ENCODE results near the gene PIGR.

PIGR gene

DNA sequence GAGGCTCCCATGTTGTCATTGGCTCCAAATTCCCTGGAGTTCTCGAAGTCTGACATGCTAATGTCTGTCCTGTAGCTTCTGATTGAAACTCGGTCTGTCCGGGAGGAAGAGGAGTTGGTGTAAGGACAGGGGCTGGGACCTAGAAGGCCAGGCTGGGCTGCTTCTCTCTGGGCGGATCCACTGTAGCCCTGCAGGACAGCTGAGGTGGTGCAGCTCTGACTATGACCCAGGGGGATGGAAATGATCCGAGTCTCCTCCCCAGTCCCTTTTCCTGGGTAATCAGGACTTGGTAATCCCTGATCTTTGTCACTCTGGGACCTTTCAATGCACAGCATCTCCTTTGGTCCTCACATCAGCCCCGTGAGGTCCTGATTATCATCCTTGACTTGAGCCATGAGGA, 14.6 kb downstream of the PIGR start:
- 94% methylated on average over 6 of the region's 6 CpGs for WGBS (ENCODE audit: insufficient coverage)
- POLR2A ChIA-PET = no interaction called here
- H3K27ac ChIP-seq (ENCODE audit: insufficient read depth in 1 of 2, low read depth in 1 of 2, low read length in 2 of 2, poor library complexity in 1 of 2, severe bottlenecking in 2 of 2) = no peak overlapping the region

DNA sequence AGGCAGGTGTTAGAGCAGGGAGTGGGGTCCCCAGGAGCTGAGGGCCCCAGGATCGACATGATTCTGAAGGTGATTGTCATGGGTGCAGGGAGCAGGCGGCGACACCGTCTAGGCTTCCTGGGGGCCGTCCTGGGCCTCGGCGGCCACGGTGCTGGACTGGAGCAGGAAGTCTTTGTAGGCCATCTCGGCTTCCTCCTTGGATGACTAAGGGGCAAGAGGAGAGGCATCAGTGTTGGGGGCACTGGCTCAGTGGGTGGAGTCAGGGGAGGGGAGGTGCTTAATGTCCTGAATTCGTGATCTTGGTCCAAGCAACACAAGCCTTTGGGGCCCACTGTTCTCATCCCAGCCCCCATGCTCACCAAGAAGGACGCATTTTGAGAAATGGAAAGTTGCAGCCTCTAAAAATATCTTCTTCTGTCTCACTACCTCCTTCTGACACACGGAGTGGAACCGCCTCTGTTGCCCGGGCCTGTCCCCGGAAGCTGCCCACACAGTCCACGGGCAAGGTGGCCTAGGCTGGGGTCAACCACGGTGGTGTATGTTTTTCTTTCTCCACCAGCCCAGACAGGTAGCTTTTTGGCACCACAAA, 16.0 kb downstream of the PIGR start:
- no peak overlapping the region for H3K27ac ChIP-seq (ENCODE audit: insufficient read depth in 1 of 2, low read depth in 1 of 2, low read length in 2 of 2, poor library complexity in 1 of 2, severe bottlenecking in 2 of 2)
- peaks cover 2 to 12% (median 8%) of the 10 kb centered on the region in 4 experiments for H3K4me1 ChIP-seq (ENCODE audit: control extremely low read depth in 1 of 4, control insufficient read depth in 4 of 4, insufficient read depth in 4 of 4, low read length in 3 of 4)
- ChIA-PET CTCF (interaction anchor here (0.8 to 10.5 kb wide), 5 partner anchors 12 to 68 kb away, joined by 3 to 220 read pairs (median 24); no protein-coding TSS in a partner anchor), POLR2A (no interaction called here)
- DNase-seq = peak in 2 of 3 donors; percentile 54 to 58
- no peaks in the 10 kb centered on the region for H3K27me3 ChIP-seq (replicated peaks in 2 of 5; ENCODE audit: control insufficient read depth in 4 of 5, insufficient read depth in 5 of 5, low read length in 4 of 5)
- no peaks in the 10 kb centered on the region for H3K9me3 ChIP-seq (ENCODE audit: control extremely low read depth in 1 of 5, control insufficient read depth in 4 of 5, insufficient read depth in 2 of 5, low read depth in 1 of 5, low read length in 4 of 5)
- 83% methylated on average over 2 of the region's 17 CpGs for WGBS (ENCODE audit: insufficient coverage)
- no peaks in the 10 kb centered on the region for H3K36me3 ChIP-seq (ENCODE audit: control insufficient read depth in 4 of 4, insufficient read depth in 4 of 4, low read length in 3 of 4)
- H3K4me3 ChIP-seq (ENCODE audit: control insufficient read depth in 1 of 7, extremely low read depth in 1 of 7, insufficient read depth in 4 of 7, low read depth in 2 of 7, low read length in 6 of 7) = no peak overlapping the region

More for the DNA sequence above, 14.6 kb downstream of the PIGR start:
- H3K27me3 ChIP-seq (replicated peaks in 2 of 5; ENCODE audit: control insufficient read depth in 4 of 5, insufficient read depth in 5 of 5, low read length in 4 of 5) = no peaks in the 10 kb centered on the region
- H3K36me3 ChIP-seq (ENCODE audit: control insufficient read depth in 4 of 4, insufficient read depth in 4 of 4, low read length in 3 of 4) = no peaks in the 10 kb centered on the region
- H3K4me3 ChIP-seq (ENCODE audit: control insufficient read depth in 1 of 7, extremely low read depth in 1 of 7, insufficient read depth in 4 of 7, low read depth in 2 of 7, low read length in 6 of 7) = no peak overlapping the region
- CTCF ChIA-PET = interaction anchor here (0.7 to 10.5 kb wide), 16 partner anchors 10 to 208 kb away, joined by 3 to 220 read pairs (median 3); partner anchors contain the start of genes FCMR, IL20 and PIGR
- H3K4me1 ChIP-seq (ENCODE audit: control extremely low read depth in 1 of 4, control insufficient read depth in 4 of 4, insufficient read depth in 4 of 4, low read length in 3 of 4) = peaks cover 2 to 11% (median 8%) of the 10 kb centered on the region in 4 experiments
- no peak for DNase-seq
- no peaks in the 10 kb centered on the region for H3K9me3 ChIP-seq (ENCODE audit: control extremely low read depth in 1 of 5, control insufficient read depth in 4 of 5, insufficient read depth in 2 of 5, low read depth in 1 of 5, low read length in 4 of 5)

DNA sequence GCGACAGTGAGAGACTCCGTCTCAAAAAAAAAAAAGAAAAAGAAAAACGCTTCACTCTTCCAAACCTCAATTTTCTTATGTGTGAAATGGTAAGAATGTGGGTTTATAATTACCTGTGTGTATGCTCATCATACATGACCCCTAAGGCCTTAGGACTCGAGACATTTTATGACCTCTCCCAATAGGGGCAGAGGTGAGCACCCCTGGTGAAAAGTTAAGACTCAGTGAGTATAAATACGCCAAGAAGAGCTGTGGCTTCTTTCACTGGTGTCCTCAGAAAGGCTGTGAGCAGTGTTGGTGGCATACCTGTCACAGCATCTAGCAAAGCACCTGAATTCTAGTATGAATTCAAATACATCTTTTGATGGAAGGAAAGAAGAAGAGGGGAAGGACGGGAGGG, 16.7 kb downstream of the PIGR start:
- ChIA-PET CTCF (interaction anchor here (1.7 to 10.5 kb wide), 2 partner anchors 18 to 54 kb away, joined by 5 to 220 read pairs; no protein-coding TSS in a partner anchor), POLR2A (no interaction called here)
- H3K9me3 ChIP-seq (ENCODE audit: control extremely low read depth in 1 of 5, control insufficient read depth in 4 of 5, insufficient read depth in 2 of 5, low read depth in 1 of 5, low read length in 4 of 5) = no peaks in the 10 kb centered on the region
- H3K4me3 ChIP-seq (ENCODE audit: control insufficient read depth in 1 of 7, extremely low read depth in 1 of 7, insufficient read depth in 4 of 7, low read depth in 2 of 7, low read length in 6 of 7) = no peak overlapping the region
- DNase-seq = no peak
- no peak overlapping the region for H3K27ac ChIP-seq (ENCODE audit: insufficient read depth in 1 of 2, low read depth in 1 of 2, low read length in 2 of 2, poor library complexity in 1 of 2, severe bottlenecking in 2 of 2)
- H3K36me3 ChIP-seq (ENCODE audit: control insufficient read depth in 4 of 4, insufficient read depth in 4 of 4, low read length in 3 of 4) = no peaks in the 10 kb centered on the region
- peaks cover 2 to 16% (median 9%) of the 10 kb centered on the region in 4 experiments for H3K4me1 ChIP-seq (ENCODE audit: control extremely low read depth in 1 of 4, control insufficient read depth in 4 of 4, insufficient read depth in 4 of 4, low read length in 3 of 4)
- 80% methylated on average over 3 of the region's 6 CpGs for WGBS (ENCODE audit: insufficient coverage)
- no peaks in the 10 kb centered on the region for H3K27me3 ChIP-seq (replicated peaks in 2 of 5; ENCODE audit: control insufficient read depth in 4 of 5, insufficient read depth in 5 of 5, low read length in 4 of 5)

DNA sequence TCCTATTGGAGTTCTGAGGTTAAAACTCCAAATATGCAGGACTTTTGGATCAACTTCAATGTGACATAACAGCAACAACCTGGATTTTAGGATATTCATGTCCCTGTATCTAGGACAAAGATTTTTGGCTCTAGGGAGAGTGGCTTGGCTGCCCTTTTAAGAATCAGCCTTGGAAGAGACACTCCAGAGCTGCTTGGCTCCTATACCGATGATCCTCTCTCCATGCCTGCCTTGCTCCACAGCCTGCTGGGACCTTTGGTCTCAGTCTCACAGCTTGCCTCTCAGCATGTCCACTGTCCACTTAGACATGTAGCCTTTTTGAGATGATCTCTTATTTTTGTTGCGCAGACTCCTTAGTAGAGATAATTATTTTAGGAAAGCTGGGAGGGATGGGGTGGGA, 20.0 kb downstream of the PIGR start:
- Histone ChIP-seq H3K27me3 (replicated peaks in 2 of 5; ENCODE audit: control insufficient read depth in 4 of 5, insufficient read depth in 5 of 5, low read length in 4 of 5) (no peaks in the 10 kb centered on the region), H3K9me3 (ENCODE audit: control extremely low read depth in 1 of 5, control insufficient read depth in 4 of 5, insufficient read depth in 2 of 5, low read depth in 1 of 5, low read length in 4 of 5) (no peaks in the 10 kb centered on the region), H3K4me3 (ENCODE audit: control insufficient read depth in 1 of 7, extremely low read depth in 1 of 7, insufficient read depth in 4 of 7, low read depth in 2 of 7, low read length in 6 of 7) (no peak overlapping the region), H3K4me1 (ENCODE audit: control extremely low read depth in 1 of 4, control insufficient read depth in 4 of 4, insufficient read depth in 4 of 4, low read length in 3 of 4) (peaks cover 20 to 48% (median 40%) of the 10 kb centered on the region in 4 experiments), H3K36me3 (ENCODE audit: control insufficient read depth in 4 of 4, insufficient read depth in 4 of 4, low read length in 3 of 4) (no peaks in the 10 kb centered on the region), H3K27ac (ENCODE audit: insufficient read depth in 1 of 2, low read depth in 1 of 2, low read length in 2 of 2, poor library complexity in 1 of 2, severe bottlenecking in 2 of 2) (no peak overlapping the region)
- 100% methylated on average over 2 of the region's 2 CpGs for WGBS (ENCODE audit: insufficient coverage)
- ChIA-PET POLR2A (no interaction called here), CTCF (interaction anchor here (0.5 to 2.7 kb wide), 8 partner anchors 8 to 537 kb away, joined by 3 to 10 read pairs (median 4); no protein-coding TSS in a partner anchor)
- no peak for DNase-seq

DNA sequence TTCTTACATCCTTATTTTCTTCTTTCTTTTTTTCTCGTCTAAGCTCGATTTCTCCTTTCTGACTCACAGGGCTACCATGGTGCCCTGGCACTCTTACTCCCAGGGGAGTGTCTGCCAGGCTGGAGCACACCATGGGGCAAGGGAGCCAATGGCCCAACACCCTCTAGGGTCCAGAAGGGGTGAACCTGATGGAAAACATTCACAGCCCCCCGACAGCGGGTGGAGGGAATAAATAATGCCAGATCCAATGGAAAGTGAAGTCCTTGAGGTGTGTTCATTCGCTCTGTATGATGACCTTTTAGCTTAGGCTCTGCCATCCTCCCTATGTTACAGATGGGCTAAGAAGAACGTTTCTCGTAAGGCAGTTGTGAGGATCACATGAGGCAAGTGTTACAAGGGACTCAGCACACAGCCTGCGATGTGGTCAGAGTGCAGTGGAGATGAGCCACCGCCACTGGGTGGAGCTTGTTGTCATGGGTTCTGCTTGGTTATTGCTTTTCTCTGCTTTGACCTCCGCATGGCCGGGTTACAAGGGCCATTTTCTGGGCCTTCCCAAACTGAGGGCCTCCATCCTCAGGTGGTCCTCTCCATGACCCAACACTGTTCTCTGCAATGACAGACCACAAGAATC, 21.0 kb downstream of the PIGR start:
- ChIA-PET POLR2A (interaction anchor here (1.0 kb wide), 1 partner anchor 48 kb away, joined by 3 read pairs; no protein-coding TSS in a partner anchor), CTCF (interaction anchor here (0.6 to 2.7 kb wide), 10 partner anchors 9 to 132 kb away, joined by 3 to 10 read pairs (median 4); no protein-coding TSS in a partner anchor)
- Histone ChIP-seq H3K27me3 (replicated peaks in 2 of 5; ENCODE audit: control insufficient read depth in 4 of 5, insufficient read depth in 5 of 5, low read length in 4 of 5) (no peaks in the 10 kb centered on the region), H3K9me3 (ENCODE audit: control extremely low read depth in 1 of 5, control insufficient read depth in 4 of 5, insufficient read depth in 2 of 5, low read depth in 1 of 5, low read length in 4 of 5) (no peaks in the 10 kb centered on the region), H3K36me3 (ENCODE audit: control insufficient read depth in 4 of 4, insufficient read depth in 4 of 4, low read length in 3 of 4) (no peaks in the 10 kb centered on the region), H3K27ac (ENCODE audit: insufficient read depth in 1 of 2, low read depth in 1 of 2, low read length in 2 of 2, poor library complexity in 1 of 2, severe bottlenecking in 2 of 2) (no peak overlapping the region), H3K4me1 (ENCODE audit: control extremely low read depth in 1 of 4, control insufficient read depth in 4 of 4, insufficient read depth in 4 of 4, low read length in 3 of 4) (peaks cover 20 to 49% (median 46%) of the 10 kb centered on the region in 4 experiments), H3K4me3 (ENCODE audit: control insufficient read depth in 1 of 7, extremely low read depth in 1 of 7, insufficient read depth in 4 of 7, low read depth in 2 of 7, low read length in 6 of 7) (no peak overlapping the region)
- 77% methylated on average over 7 of the region's 11 CpGs for WGBS (ENCODE audit: insufficient coverage)
- DNase-seq = peak in 1 of 3 donors; percentile 57

DNA sequence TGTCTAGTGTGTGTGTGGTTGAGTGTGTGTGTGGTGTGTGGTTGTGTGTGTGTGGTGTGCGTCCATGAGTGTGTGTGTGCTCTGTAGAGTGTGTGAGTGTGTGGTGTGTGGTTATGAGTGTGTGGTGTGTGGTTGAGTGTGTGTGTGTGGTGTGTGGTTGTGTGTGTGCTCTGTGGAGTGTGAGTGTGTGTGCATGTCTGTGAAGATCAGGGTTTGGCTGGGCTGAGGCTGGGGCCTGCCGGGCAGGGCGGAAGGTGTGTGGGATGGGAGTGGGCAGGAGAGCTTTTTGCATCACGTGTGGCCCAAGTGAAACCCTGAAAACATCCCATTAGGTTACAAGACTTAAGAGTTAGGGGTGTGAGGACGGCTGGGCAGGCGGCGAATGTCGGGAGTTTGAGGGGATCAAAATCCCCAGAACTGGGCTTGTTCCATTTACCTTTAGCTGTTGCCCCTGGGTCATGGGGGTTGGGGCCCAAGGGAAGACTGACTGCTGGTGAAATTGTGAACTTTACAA, 21.6 kb downstream of the PIGR start:
- no peaks in the 10 kb centered on the region for H3K27me3 ChIP-seq (replicated peaks in 2 of 5; ENCODE audit: control insufficient read depth in 4 of 5, insufficient read depth in 5 of 5, low read length in 4 of 5)
- CTCF ChIA-PET = interaction anchor here (0.6 to 2.7 kb wide), 10 partner anchors 9 to 131 kb away, joined by 3 to 10 read pairs (median 4); no protein-coding TSS in a partner anchor
- peaks cover 20 to 45% (median 43%) of the 10 kb centered on the region in 4 experiments for H3K4me1 ChIP-seq (ENCODE audit: control extremely low read depth in 1 of 4, control insufficient read depth in 4 of 4, insufficient read depth in 4 of 4, low read length in 3 of 4)
- 94% methylated on average over 4 of the region's 8 CpGs for WGBS (ENCODE audit: insufficient coverage)
- peak in 1 of 3 donors; percentile 35 for DNase-seq
- H3K9me3 ChIP-seq (ENCODE audit: control extremely low read depth in 1 of 5, control insufficient read depth in 4 of 5, insufficient read depth in 2 of 5, low read depth in 1 of 5, low read length in 4 of 5) = no peaks in the 10 kb centered on the region
- POLR2A ChIA-PET = interaction anchor here (1.0 kb wide), 1 partner anchor 49 kb away, joined by 3 read pairs; no protein-coding TSS in a partner anchor
- no peak overlapping the region for H3K27ac ChIP-seq (ENCODE audit: insufficient read depth in 1 of 2, low read depth in 1 of 2, low read length in 2 of 2, poor library complexity in 1 of 2, severe bottlenecking in 2 of 2)
- H3K4me3 ChIP-seq (ENCODE audit: control insufficient read depth in 1 of 7, extremely low read depth in 1 of 7, insufficient read depth in 4 of 7, low read depth in 2 of 7, low read length in 6 of 7) = no peak overlapping the region
- no peaks in the 10 kb centered on the region for H3K36me3 ChIP-seq (ENCODE audit: control insufficient read depth in 4 of 4, insufficient read depth in 4 of 4, low read length in 3 of 4)

Data from common myeloid progenitor, CD34-positive (primary cell).